ENCODE results near the gene STKLD1.

- TF ChIP-seq CTCF (IDR thresholded peaks at IDR 0.05) (no peak), POLR2A (IDR thresholded peaks at IDR 0.05) (no peak)
These were observed 35.2 kb upstream of the STKLD1 start for GRCh38 chr9:133340916-133341315.

Measured in breast epithelium (tissue), 3 donors.